K562 (cell line): ENCODE data around the gene GCN1. TPM values are rescaled to one million over a fixed set of nuclear protein-coding genes. Genes with fewer than 3 reads are reported as not detected.

Experiments
- CXXC5 ChIP-seq: fragments of 250-450 bp; sonication (Bioruptor Pico); IDR thresholded peaks from 2 replicates; pipeline ENCODE4 v1.8.0; 2022; ENCODE audit warnings: inconsistent platforms, mild to moderate bottlenecking, moderate library complexity
- GTF2A2 ChIP-seq: IDR thresholded peaks from 2 replicates; pipeline ENCODE4 v1.6.1; 2016; ENCODE audit warnings: mild to moderate bottlenecking, missing genetic modification characterization, missing compliant biosample characterization
- HDAC2 ChIP-seq: fragments of 450-650 bp; IDR thresholded peaks from 2 replicates; pipeline ENCODE4 v1.6.1; 2016; ENCODE audit warnings: mild to moderate bottlenecking
- JUN ChIP-seq, 2 experiments: sonication (generic) in 1 of 2; formaldehyde crosslinking in 1 of 2; IDR thresholded peaks; 2 replicates each; pipeline versions ENCODE4 v1.6.1 to v1.8.0; 2012 to 2022; ENCODE audit warnings: borderline replicate concordance in 2 of 2, mild to moderate bottlenecking in 2 of 2, improper control_type of control experiment in 1 of 2, low read depth in 1 of 2, low read length in 1 of 2, missing genetic modification reagents in 1 of 2
- NR2C2 ChIP-seq, 2 experiments: fragments of 200-800 bp in 1 of 2; sonication (Bioruptor generic) in 1 of 2; sonication (generic) in 1 of 2; formaldehyde crosslinking in 1 of 2; IDR thresholded peaks; 2 replicates each; pipeline versions ENCODE4 v1.6.1 to v1.8.0; 2016 to 2022; ENCODE audit warnings: mild to moderate bottlenecking in 1 of 2, missing compliant biosample characterization in 1 of 2, missing genetic modification characterization in 1 of 2, missing genetic modification reagents in 1 of 2
- SMARCA4 ChIP-seq: fragments of 450-650 bp; IDR thresholded peaks from 2 replicates; pipeline ENCODE4 v1.6.1; 2016
- ZNF232 ChIP-seq: sonication (generic); formaldehyde crosslinking; IDR thresholded peaks from 2 replicates; pipeline ENCODE4 v1.8.0; 2022; ENCODE audit warnings: mild to moderate bottlenecking, missing genetic modification reagents
- polyA plus RNA-seq, 8 experiments: library from polyadenylated mRNA; depleted of rRNA in 4 of 8; stranded (reverse) in 5 of 8; unstranded in 3 of 8; fragments of >200 nt; fragmentation: Nextera tagmentation in 2 of 8; fragmentation: Illumina TruSeq in 1 of 8; extraction: Ambion mirVana in 2 of 8; extraction: Trizol in 1 of 8; gene quantifications; 2 replicates each; pipeline versions ENCODE4 v1.2.1 to v1.2.3, GENCODE V29; 2011 to 2014; ENCODE audit warnings: inconsistent platforms in 1 of 8, missing spikeins in 1 of 8
- total RNA-seq, 7 experiments: library from RNA; depleted of rRNA in 6 of 7; stranded (reverse); fragments of >200 nt in 6 of 7; fragmentation: Illumina TruSeq in 2 of 7; extraction: Trizol in 2 of 7; gene quantifications; 2 replicates each; pipeline versions ENCODE4 v1.2.1 to v1.2.3, GENCODE V29; 2011 to 2021; ENCODE audit warnings: low replicate concordance in 1 of 7
- TF ChIP-seq, protein P1 (sequence below): sonication (generic); formaldehyde crosslinking; IDR thresholded peaks from 2 replicates; pipeline ENCODE4 v1.8.0; 2022; ENCODE audit warnings: mild to moderate bottlenecking, missing genetic modification reagents, borderline replicate concordance
- TF ChIP-seq, protein P2 (sequence below): fragments of 450-650 bp; IDR thresholded peaks from 2 replicates; pipeline ENCODE4 v1.6.1; 2017; ENCODE audit warnings: mild to moderate bottlenecking, moderate library complexity
- TF ChIP-seq, protein P3 (sequence below), 2 experiments: fragments of 450-650 bp; formaldehyde crosslinking in 1 of 2; IDR thresholded peaks; 2 replicates each; pipeline versions ENCODE4 v1.4.0 to v1.6.1; 2014 to 2020; ENCODE audit warnings: mild to moderate bottlenecking in 2 of 2, borderline replicate concordance in 1 of 2, low read depth in 1 of 2

The GCN1 gene
- total and polyA plus RNA-seq, 9 of the 15 experiments (the other 6 are each of a cell fraction or from before 2014, with no cell fraction given) = 11.9 to 190 (median 51.7) TPM

DNA sequence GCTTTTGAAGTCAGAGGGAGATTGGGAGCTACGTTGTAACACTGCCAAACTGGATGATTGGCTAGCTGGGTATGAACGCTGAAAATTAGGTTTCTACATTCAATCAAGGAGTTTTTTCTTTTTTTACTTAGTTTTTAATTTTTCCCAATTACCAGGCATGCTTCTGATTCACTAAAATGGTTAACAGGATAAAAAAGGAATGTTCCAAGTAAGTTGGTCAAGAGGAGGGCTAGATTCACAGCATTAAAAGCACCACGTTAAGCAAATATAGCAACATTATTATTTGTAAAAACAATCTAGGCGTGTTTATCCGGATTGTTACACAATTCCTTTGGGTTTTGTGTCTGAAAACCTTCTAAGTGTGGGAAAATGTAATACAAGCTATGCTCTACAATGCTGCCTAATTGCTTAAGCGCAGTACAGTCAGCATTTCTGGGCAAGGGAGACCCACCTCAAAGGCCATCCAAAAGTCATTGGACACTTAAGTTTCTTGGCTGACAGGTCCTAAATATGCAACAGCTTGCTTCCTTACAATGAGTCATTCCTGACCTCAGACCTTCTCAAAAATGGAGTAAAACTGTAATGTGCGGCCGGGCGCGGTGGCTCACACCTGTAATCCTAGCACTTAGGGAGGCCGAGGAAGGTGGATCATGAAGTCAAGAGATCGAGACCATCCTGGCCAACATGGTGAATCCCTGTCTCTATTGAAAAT is 5.2 kb upstream of the GCN1 start (continued):
- TF ChIP-seq JUN (IDR thresholded peaks at IDR 0.05; ENCODE audit: borderline replicate concordance, low read depth, low read length) (peak; percentile 52; the same call in 1 of the 2 replicates), JUN (CRISPR knock-in tag; IDR thresholded peaks at IDR 0.05; ENCODE audit: borderline replicate concordance) (no peak), NR2C2 (CRISPR knock-in tag; IDR thresholded peaks at IDR 0.05) (no peak), NR2C2 (tag; IDR thresholded peaks at IDR 0.05) (0 out of 2 replicates have a peak, but pooled peaks have one; percentile 22), HDAC2 (no peak), SMARCA4 (0 out of 2 replicates have a peak, but pooled peaks have one; percentile 50), GTF2A2 (no peak), ZNF232 (CRISPR knock-in tag) (peak; percentile 61; the same call in 1 of the 2 replicates), CXXC5 (CRISPR knock-in tag) (no peak)
- TF ChIP-seq, protein P1, sequence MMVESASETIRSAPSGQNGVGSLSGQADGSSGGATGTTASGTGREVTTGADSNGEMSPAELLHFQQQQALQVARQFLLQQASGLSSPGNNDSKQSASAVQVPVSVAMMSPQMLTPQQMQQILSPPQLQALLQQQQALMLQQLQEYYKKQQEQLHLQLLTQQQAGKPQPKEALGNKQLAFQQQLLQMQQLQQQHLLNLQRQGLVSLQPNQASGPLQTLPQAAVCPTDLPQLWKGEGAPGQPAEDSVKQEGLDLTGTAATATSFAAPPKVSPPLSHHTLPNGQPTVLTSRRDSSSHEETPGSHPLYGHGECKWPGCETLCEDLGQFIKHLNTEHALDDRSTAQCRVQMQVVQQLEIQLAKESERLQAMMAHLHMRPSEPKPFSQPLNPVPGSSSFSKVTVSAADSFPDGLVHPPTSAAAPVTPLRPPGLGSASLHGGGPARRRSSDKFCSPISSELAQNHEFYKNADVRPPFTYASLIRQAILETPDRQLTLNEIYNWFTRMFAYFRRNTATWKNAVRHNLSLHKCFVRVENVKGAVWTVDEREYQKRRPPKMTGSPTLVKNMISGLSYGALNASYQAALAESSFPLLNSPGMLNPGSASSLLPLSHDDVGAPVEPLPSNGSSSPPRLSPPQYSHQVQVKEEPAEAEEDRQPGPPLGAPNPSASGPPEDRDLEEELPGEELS (CRISPR knock-in tag) = 0 out of 2 replicates have a peak, but pooled peaks have one; percentile 39
- TF ChIP-seq, protein P2, sequence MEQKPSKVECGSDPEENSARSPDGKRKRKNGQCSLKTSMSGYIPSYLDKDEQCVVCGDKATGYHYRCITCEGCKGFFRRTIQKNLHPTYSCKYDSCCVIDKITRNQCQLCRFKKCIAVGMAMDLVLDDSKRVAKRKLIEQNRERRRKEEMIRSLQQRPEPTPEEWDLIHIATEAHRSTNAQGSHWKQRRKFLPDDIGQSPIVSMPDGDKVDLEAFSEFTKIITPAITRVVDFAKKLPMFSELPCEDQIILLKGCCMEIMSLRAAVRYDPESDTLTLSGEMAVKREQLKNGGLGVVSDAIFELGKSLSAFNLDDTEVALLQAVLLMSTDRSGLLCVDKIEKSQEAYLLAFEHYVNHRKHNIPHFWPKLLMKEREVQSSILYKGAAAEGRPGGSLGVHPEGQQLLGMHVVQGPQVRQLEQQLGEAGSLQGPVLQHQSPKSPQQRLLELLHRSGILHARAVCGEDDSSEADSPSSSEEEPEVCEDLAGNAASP = no peak
- TF ChIP-seq, protein P3, sequence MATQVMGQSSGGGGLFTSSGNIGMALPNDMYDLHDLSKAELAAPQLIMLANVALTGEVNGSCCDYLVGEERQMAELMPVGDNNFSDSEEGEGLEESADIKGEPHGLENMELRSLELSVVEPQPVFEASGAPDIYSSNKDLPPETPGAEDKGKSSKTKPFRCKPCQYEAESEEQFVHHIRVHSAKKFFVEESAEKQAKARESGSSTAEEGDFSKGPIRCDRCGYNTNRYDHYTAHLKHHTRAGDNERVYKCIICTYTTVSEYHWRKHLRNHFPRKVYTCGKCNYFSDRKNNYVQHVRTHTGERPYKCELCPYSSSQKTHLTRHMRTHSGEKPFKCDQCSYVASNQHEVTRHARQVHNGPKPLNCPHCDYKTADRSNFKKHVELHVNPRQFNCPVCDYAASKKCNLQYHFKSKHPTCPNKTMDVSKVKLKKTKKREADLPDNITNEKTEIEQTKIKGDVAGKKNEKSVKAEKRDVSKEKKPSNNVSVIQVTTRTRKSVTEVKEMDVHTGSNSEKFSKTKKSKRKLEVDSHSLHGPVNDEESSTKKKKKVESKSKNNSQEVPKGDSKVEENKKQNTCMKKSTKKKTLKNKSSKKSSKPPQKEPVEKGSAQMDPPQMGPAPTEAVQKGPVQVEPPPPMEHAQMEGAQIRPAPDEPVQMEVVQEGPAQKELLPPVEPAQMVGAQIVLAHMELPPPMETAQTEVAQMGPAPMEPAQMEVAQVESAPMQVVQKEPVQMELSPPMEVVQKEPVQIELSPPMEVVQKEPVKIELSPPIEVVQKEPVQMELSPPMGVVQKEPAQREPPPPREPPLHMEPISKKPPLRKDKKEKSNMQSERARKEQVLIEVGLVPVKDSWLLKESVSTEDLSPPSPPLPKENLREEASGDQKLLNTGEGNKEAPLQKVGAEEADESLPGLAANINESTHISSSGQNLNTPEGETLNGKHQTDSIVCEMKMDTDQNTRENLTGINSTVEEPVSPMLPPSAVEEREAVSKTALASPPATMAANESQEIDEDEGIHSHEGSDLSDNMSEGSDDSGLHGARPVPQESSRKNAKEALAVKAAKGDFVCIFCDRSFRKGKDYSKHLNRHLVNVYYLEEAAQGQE (IDR thresholded peaks at IDR 0.05; ENCODE audit: borderline replicate concordance) = no peak
- TF ChIP-seq, protein P3 (CRISPR knock-in tag; IDR thresholded peaks at IDR 0.05; ENCODE audit: low read depth) = no peak
